HG03520 (cell line): ENCODE results near the gene OGFOD1.

Experiments used
- ATAC-seq: cut with Tn5 transposase; IDR thresholded peaks from one replicate; pipeline ENCODE4 v1.9.1; 2021; ENCODE audit warnings: mild to moderate bottlenecking, moderate library complexity; ENCODE audit not compliant: unreplicated experiment

OGFOD1 gene

GRCh38 chr16:56520251-56520577 is 68.9 kb downstream of the OGFOD1 start:
- ATAC-seq: no peak

GRCh38 chr16:56525236-56525635 is 73.9 kb downstream of the OGFOD1 start:
- ATAC-seq: no peak
